Stimulated activated naive B cell treated with anti-CD40 and anti-IgM and Interleukin-4, amounts not matched to agents 10 μg/mL and 1 μg/mL and 100 μg/mL, for 72 hours (primary cell): ENCODE measurements around the gene TBC1D26.
"Not testable (repeated sequence)": the region's sequence is repeated elsewhere in the genome, so short reads cannot be mapped to it uniquely, and the experiment has no call there.

Source experiments
- ATAC-seq, 2 donors: fragments of 150-1000 bp; cut with Tn5 transposase; replicated peaks; 2 replicates each; pipeline ENCODE4 v1.10.0; 2021; ENCODE audit warnings: moderate library complexity in 1 of 2
- DNase-seq: peaks from one replicate; pipeline ENCODE4 v3.0.0; 2021
- H3K27ac Mint-ChIP-seq: one replicate; pipeline ENCODE4 v1.8.0; 2022; ENCODE audit warnings: mild to moderate bottlenecking, mixed read lengths
- H3K27me3 Mint-ChIP-seq, 2 donors: one replicate each; pipeline ENCODE4 v1.8.0; 2022; ENCODE audit warnings: mixed read lengths in 2 of 2
- H3K36me3 Mint-ChIP-seq, 2 donors: one replicate each; pipeline ENCODE4 v1.8.0; 2022; ENCODE audit warnings: mixed read lengths in 2 of 2, mild to moderate bottlenecking in 1 of 2
- H3K4me1 Mint-ChIP-seq, 2 donors: one replicate each; pipeline ENCODE4 v1.8.0; 2022; ENCODE audit warnings: mixed read lengths in 2 of 2, mild to moderate bottlenecking in 1 of 2
- H3K4me3 Mint-ChIP-seq, 2 donors: one replicate each; pipeline ENCODE4 v1.8.0; 2022; ENCODE audit warnings: mild to moderate bottlenecking in 2 of 2, mixed read lengths in 2 of 2, moderate library complexity in 1 of 2
- H3K9me3 Mint-ChIP-seq, 2 donors: one replicate each; pipeline ENCODE4 v1.8.0; 2022; ENCODE audit warnings: mixed read lengths in 2 of 2, mild to moderate bottlenecking in 1 of 2

Gene TBC1D26

GRCh38 chr17:15738066-15738465, 6.0 kb downstream of the TBC1D26 start:
- Mint-ChIP-seq H3K9me3 (no peaks in the 10 kb centered on the region), H3K36me3 (no peaks in the 10 kb centered on the region), H3K4me3 (no peak overlapping the region), H3K27ac (no peak overlapping the region), H3K27me3 (peaks cover 0 to 8% of the 10 kb centered on the region in 2 donors), H3K4me1 (no peaks in the 10 kb centered on the region)
- no peak for ATAC-seq
- no peak for DNase-seq

GRCh38 chr17:15739259-15739658, 7.2 kb downstream of the TBC1D26 start:
- H3K4me1 Mint-ChIP-seq, DNase-seq, H3K36me3 Mint-ChIP-seq, ATAC-seq, H3K4me3 Mint-ChIP-seq, H3K9me3 Mint-ChIP-seq, H3K27ac Mint-ChIP-seq, H3K27me3 Mint-ChIP-seq: not testable (repeated sequence)

GRCh38 chr17:15740041-15740440, 8.0 kb downstream of the TBC1D26 start:
- H3K36me3 Mint-ChIP-seq, DNase-seq, H3K4me3 Mint-ChIP-seq, H3K27ac Mint-ChIP-seq, ATAC-seq, H3K27me3 Mint-ChIP-seq, H3K4me1 Mint-ChIP-seq, H3K9me3 Mint-ChIP-seq: not testable (repeated sequence)

GRCh38 chr17:15740570-15741120, 8.6 kb downstream of the TBC1D26 start:
- ATAC-seq = no peak
- Mint-ChIP-seq H3K27me3 (peaks cover 0 to 8% of the 10 kb centered on the region in 2 donors), H3K27ac (no peak overlapping the region), H3K36me3 (no peaks in the 10 kb centered on the region), H3K9me3 (no peaks in the 10 kb centered on the region), H3K4me3 (no peak overlapping the region), H3K4me1 (no peaks in the 10 kb centered on the region)
- DNase-seq = no peak

GRCh38 chr17:15741624-15742023, 9.5 kb downstream of the TBC1D26 start:
- Mint-ChIP-seq H3K36me3 (no peaks in the 10 kb centered on the region), H3K4me1 (no peaks in the 10 kb centered on the region), H3K27me3 (peaks cover 0 to 8% of the 10 kb centered on the region in 2 donors), H3K9me3 (peaks cover 0 to 2% of the 10 kb centered on the region in 2 donors), H3K27ac (no peak overlapping the region), H3K4me3 (no peak overlapping the region)
- ATAC-seq (no peak), DNase-seq (no peak)

- H3K27me3 Mint-ChIP-seq = peaks cover 0 to 8% of the 10 kb centered on the region in 2 donors
- DNase-seq (no peak), ATAC-seq (no peak)
- H3K36me3 Mint-ChIP-seq = no peaks in the 10 kb centered on the region
- peaks cover 0 to 1% of the 10 kb centered on the region in 2 donors for H3K4me1 Mint-ChIP-seq
- peaks cover 0 to 3% of the 10 kb centered on the region in 2 donors for H3K9me3 Mint-ChIP-seq
- no peak overlapping the region for H3K27ac Mint-ChIP-seq
- no peak overlapping the region for H3K4me3 Mint-ChIP-seq
Measured at GRCh38 chr17:15742051-15742795, 10.1 kb downstream of the TBC1D26 start.

GRCh38 chr17:15742921-15743320, 10.8 kb downstream of the TBC1D26 start:
- Mint-ChIP-seq H3K9me3 (peaks cover 0 to 3% of the 10 kb centered on the region in 2 donors), H3K27me3 (peaks cover 0 to 8% of the 10 kb centered on the region in 2 donors), H3K36me3 (no peaks in the 10 kb centered on the region), H3K27ac (no peak overlapping the region), H3K4me1 (peaks cover 0 to 1% of the 10 kb centered on the region in 2 donors), H3K4me3 (no peak overlapping the region)
- DNase-seq (no peak), ATAC-seq (no peak)

GRCh38 chr17:15744074-15744676, 12.1 kb downstream of the TBC1D26 start:
- Mint-ChIP-seq H3K27ac (no peak overlapping the region), H3K4me3 (no peak overlapping the region)

GRCh38 chr17:15744885-15745284, 12.8 kb downstream of the TBC1D26 start:
- DNase-seq (no peak), ATAC-seq (no peak)
- Mint-ChIP-seq H3K9me3 (peaks cover 0 to 3% of the 10 kb centered on the region in 2 donors), H3K36me3 (no peaks in the 10 kb centered on the region), H3K4me3 (no peak overlapping the region), H3K4me1 (peaks cover 0 to 1% of the 10 kb centered on the region in 2 donors), H3K27me3 (no peaks in the 10 kb centered on the region), H3K27ac (no peak overlapping the region)

More at GRCh38 chr17:15744074-15744676, 12.1 kb downstream of the TBC1D26 start:
- ATAC-seq = no peak
- H3K9me3 Mint-ChIP-seq = peaks cover 0 to 3% of the 10 kb centered on the region in 2 donors
- DNase-seq = no peak
- peaks cover 0 to 4% of the 10 kb centered on the region in 2 donors for H3K27me3 Mint-ChIP-seq
- H3K4me1 Mint-ChIP-seq = peaks cover 0 to 1% of the 10 kb centered on the region in 2 donors
- no peaks in the 10 kb centered on the region for H3K36me3 Mint-ChIP-seq

GRCh38 chr17:15749403-15749802, 17.3 kb downstream of the TBC1D26 start:
- H3K27me3 Mint-ChIP-seq, H3K4me3 Mint-ChIP-seq, DNase-seq, H3K27ac Mint-ChIP-seq, H3K4me1 Mint-ChIP-seq, H3K9me3 Mint-ChIP-seq, ATAC-seq, H3K36me3 Mint-ChIP-seq: not testable (repeated sequence)

GRCh38 chr17:15768865-15769533, 36.9 kb downstream of the TBC1D26 start:
- not testable (repeated sequence) for H3K4me1 Mint-ChIP-seq, H3K9me3 Mint-ChIP-seq, H3K36me3 Mint-ChIP-seq, H3K27ac Mint-ChIP-seq, H3K27me3 Mint-ChIP-seq, DNase-seq, H3K4me3 Mint-ChIP-seq
- ATAC-seq = peak in 1 of 2 donors; percentile 29

GRCh38 chr17:15770679-15771078, 38.6 kb downstream of the TBC1D26 start:
- not testable (repeated sequence) for H3K27ac Mint-ChIP-seq, H3K4me3 Mint-ChIP-seq, H3K4me1 Mint-ChIP-seq, H3K36me3 Mint-ChIP-seq, DNase-seq, ATAC-seq, H3K27me3 Mint-ChIP-seq
- H3K9me3 Mint-ChIP-seq = peaks cover 9 to 13% of the 10 kb centered on the region in 2 donors

GRCh38 chr17:15776871-15777270, 44.8 kb downstream of the TBC1D26 start:
- DNase-seq (no peak), ATAC-seq (no peak)
- Mint-ChIP-seq H3K4me1 (no peaks in the 10 kb centered on the region), H3K4me3 (no peak overlapping the region), H3K27me3 (peaks cover 6 to 22% of the 10 kb centered on the region in 2 donors), H3K27ac (no peak overlapping the region), H3K36me3 (peaks cover 10 to 31% of the 10 kb centered on the region in 2 donors), H3K9me3 (peaks cover 36 to 38% of the 10 kb centered on the region in 2 donors)

GRCh38 chr17:15777297-15777696, 45.2 kb downstream of the TBC1D26 start:
- H3K36me3 Mint-ChIP-seq = peaks cover 10 to 31% of the 10 kb centered on the region in 2 donors
- peaks cover 0 to 4% of the 10 kb centered on the region in 2 donors for H3K4me1 Mint-ChIP-seq
- no peak for ATAC-seq
- peaks cover 10 to 27% of the 10 kb centered on the region in 2 donors for H3K27me3 Mint-ChIP-seq
- no peak overlapping the region for H3K27ac Mint-ChIP-seq
- H3K4me3 Mint-ChIP-seq = no peak overlapping the region
- peaks cover 38 to 39% of the 10 kb centered on the region in 2 donors for H3K9me3 Mint-ChIP-seq
- no peak for DNase-seq
